ENCODE data around the gene GABBR2.
"Not testable (repeated sequence)": the region's sequence is repeated elsewhere in the genome, so short reads cannot be mapped to it uniquely, and the experiment has no call there.

GABBR2 gene

GRCh38 chr9:98690686-98691085 is 18.0 kb downstream of the GABBR2 start:
- no peak overlapping the region for H3K4me3 ChIP-seq (ENCODE audit: low read depth, low read length)
- in situ Hi-C loops (cut with HindIII; ENCODE audit: low sequenced_read_pairs) = no loop called here
- DNase-seq (ENCODE audit: low read depth) = no peak
- no peak for TF ChIP-seq CTCF (IDR thresholded peaks at IDR 0.05; ENCODE audit: low read depth, low read length, missing control alignments)

GRCh38 chr9:98688710-98689495 is 19.8 kb downstream of the GABBR2 start:
- in situ Hi-C loops (cut with HindIII; ENCODE audit: low sequenced_read_pairs) = no loop called here
- H3K4me3 ChIP-seq (ENCODE audit: low read depth, low read length) = no peak overlapping the region
- no peak for DNase-seq (ENCODE audit: low read depth)
- TF ChIP-seq CTCF (IDR thresholded peaks at IDR 0.05; ENCODE audit: low read depth, low read length, missing control alignments) = no peak

DNA sequence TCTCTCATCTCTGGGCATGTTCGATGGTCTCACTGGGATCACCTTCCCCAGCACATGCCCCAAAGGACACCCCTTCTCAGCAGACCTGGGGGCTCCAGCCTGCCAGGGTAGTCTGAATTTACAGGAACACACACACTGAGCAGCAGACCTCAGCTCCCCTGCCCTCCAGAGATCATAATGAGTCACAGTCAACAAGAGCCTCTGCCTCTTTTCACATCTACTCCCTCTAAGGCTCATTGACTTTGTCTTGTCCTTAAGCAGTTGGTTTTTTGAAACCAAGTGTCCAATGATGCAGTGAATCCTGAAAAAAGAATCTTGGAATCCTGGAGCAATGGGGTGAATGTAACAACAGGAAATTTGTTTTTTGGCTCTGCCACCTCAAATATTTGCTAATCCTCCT is 20.8 kb downstream of the GABBR2 start:
- TF ChIP-seq CTCF (IDR thresholded peaks at IDR 0.05; ENCODE audit: low read depth, low read length, missing control alignments) = no peak
- H3K4me3 ChIP-seq (ENCODE audit: low read depth, low read length) = no peak overlapping the region
- in situ Hi-C loops (cut with HindIII; ENCODE audit: low sequenced_read_pairs) = no loop called here
- DNase-seq (ENCODE audit: low read depth) = no peak

DNA sequence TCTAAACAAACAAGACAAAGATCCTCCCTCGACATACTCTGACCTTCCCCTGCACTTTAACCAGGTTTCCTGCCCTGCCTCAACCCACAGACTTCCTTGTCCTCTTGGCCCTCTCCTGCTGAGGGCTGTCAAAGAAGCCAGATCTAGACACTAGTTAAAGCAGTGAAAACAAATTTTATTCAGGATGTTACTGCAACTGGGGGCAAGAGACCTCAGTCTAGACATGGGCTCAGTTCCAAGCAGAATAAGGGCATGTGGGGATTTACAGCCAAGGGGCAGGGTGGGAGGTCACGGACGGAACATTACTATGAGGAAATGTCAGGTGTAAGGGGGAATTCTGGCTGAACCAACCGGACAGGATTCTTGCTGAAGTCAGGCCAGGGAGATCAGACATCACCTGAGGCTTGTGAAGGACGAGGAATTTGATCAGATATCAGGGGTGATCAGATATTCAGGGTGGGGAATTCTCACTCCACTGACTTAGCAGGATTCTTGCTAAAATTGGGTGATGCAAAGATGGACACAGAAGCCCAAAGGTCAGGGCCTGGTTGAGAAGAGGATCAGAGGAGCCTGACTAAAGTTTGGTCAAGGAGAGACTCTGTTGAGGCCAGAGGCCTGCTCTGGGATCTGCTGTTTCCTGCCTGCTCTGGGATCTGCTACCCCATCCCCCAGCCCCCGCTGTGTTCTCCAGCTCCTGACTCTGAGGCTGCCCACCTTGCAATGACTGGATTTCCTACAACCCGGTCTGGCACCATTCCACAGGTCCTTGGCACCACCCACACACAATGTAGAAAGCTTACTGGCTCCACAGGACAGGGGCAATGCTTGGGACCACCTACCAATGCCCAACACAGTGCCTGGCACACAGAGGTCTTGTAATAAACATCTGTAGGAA is 21.5 kb downstream of the GABBR2 start:
- in situ Hi-C loops (cut with HindIII; ENCODE audit: low sequenced_read_pairs) = no loop called here
- no peak for DNase-seq (ENCODE audit: low read depth)
- H3K4me3 ChIP-seq (ENCODE audit: low read depth, low read length) = no peak overlapping the region
- TF ChIP-seq CTCF (IDR thresholded peaks at IDR 0.05; ENCODE audit: low read depth, low read length, missing control alignments) = no peak

GRCh38 chr9:98684816-98685215 is 23.9 kb downstream of the GABBR2 start:
- H3K4me3 ChIP-seq (ENCODE audit: low read depth, low read length); in situ Hi-C loops (cut with HindIII; ENCODE audit: low sequenced_read_pairs); DNase-seq (ENCODE audit: low read depth): not testable (repeated sequence)

DNA sequence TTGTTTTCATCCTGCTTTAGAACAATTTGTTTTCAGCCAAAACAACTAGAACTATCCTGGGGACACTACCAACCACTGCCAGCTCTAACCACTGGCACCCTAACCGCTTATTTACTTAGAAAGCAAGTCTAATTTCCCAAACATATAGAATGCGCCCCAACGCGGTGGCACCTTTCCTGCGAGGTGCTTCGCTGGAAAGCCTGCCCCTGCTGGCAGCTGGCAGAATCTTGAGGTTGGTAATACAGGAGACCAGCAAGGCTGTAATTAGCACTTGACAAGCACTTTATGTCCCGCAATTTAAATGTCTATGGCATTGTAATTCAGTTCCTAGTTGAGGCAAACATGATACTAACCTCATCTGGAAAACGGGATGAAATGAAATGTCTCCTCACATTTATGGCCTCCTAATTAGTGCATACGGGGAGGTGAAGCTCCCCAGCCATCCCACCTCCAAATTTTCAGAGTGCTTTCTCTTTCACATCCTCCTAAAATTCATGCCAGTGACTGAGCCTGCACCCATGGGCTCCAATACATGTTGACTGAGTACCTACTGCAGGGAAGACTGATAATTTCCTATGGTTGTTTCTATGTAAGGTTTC is 30.4 kb downstream of the GABBR2 start:
- in situ Hi-C loops (cut with HindIII; ENCODE audit: low sequenced_read_pairs) = no loop called here
- no peak for DNase-seq (ENCODE audit: low read depth)
- TF ChIP-seq CTCF (IDR thresholded peaks at IDR 0.05; ENCODE audit: low read depth, low read length, missing control alignments) = peak; percentile 61

More for the DNA sequence above, 30.4 kb downstream of the GABBR2 start:
- no peak overlapping the region for H3K4me3 ChIP-seq (ENCODE audit: low read depth, low read length)
